ENCODE data around the gene MROH7. TPM values are rescaled to one million over a fixed set of nuclear protein-coding genes. Genes with fewer than 3 reads are reported as not detected.

The MROH7 gene
- total RNA-seq, 1 donor from 2014 or later, result 2.0 TPM

- H3K27me3 ChIP-seq, result no peaks in the 10 kb centered on the region
- intact Hi-C loops (cut with DNase I), result loop anchor here (10.0 kb wide), 2 partner anchors 216 to 516 kb away; no protein-coding TSS in a partner anchor
- DNase-seq (ENCODE audit: low spot score in 2 of 2), result no peak
- no peak for TF ChIP-seq CTCF (IDR thresholded peaks at IDR 0.05)
- no peak overlapping the region for H3K4me3 ChIP-seq
- no peaks in the 10 kb centered on the region for H3K4me1 ChIP-seq
- H3K36me3 ChIP-seq, result peaks cover 0 to 12% of the 10 kb centered on the region in 2 donors
- H3K9me3 ChIP-seq, result no peaks in the 10 kb centered on the region
- H3K27ac ChIP-seq, result no peak overlapping the region
Observed at GRCh38 chr1:54710434-54710833, 68.8 kb downstream of the MROH7 start.

- intact Hi-C loops (cut with DNase I), result loop anchor here (10.0 kb wide), 2 partner anchors 216 to 516 kb away; no protein-coding TSS in a partner anchor
Observed at GRCh38 chr1:54710841-54711240, 69.3 kb downstream of the MROH7 start.

GRCh38 chr1:54711536-54711935 lies 70.0 kb downstream of the MROH7 start:
- intact Hi-C loops (cut with DNase I), result loop anchor here (10.0 kb wide), 2 partner anchors 217 to 517 kb away; no protein-coding TSS in a partner anchor

More at GRCh38 chr1:54710841-54711240, 69.3 kb downstream of the MROH7 start:
- no peaks in the 10 kb centered on the region for H3K4me1 ChIP-seq
- TF ChIP-seq CTCF (IDR thresholded peaks at IDR 0.05), result no peak
- no peaks in the 10 kb centered on the region for H3K27me3 ChIP-seq
- no peaks in the 10 kb centered on the region for H3K9me3 ChIP-seq
- no peak overlapping the region for H3K27ac ChIP-seq
- peaks cover 0 to 8% of the 10 kb centered on the region in 2 donors for H3K36me3 ChIP-seq
- DNase-seq (ENCODE audit: low spot score in 2 of 2), result no peak
- no peak overlapping the region for H3K4me3 ChIP-seq

GRCh38 chr1:54714881-54715492 lies 73.4 kb downstream of the MROH7 start:
- H3K9me3 ChIP-seq, result no peaks in the 10 kb centered on the region
- DNase-seq (ENCODE audit: low spot score in 2 of 2), result peak in 1 of 2 donors; percentile 60
- no peaks in the 10 kb centered on the region for H3K27me3 ChIP-seq
- TF ChIP-seq CTCF (IDR thresholded peaks at IDR 0.05), result no peak
- peak overlapping the region; percentile 73 to 82 for H3K27ac ChIP-seq
- H3K36me3 ChIP-seq, result peaks cover 0 to 15% of the 10 kb centered on the region in 2 donors
- H3K4me3 ChIP-seq, result peak overlapping the region; percentile 69 to 92
- intact Hi-C loops (cut with DNase I), result loop anchor here (2.0 to 10.0 kb wide), 6 partner anchors 50 to 663 kb away; partner anchors contain the start of genes ACOT11, PARS2, SSBP3 and TCEANC2
- peaks cover 0 to 8% of the 10 kb centered on the region in 2 donors for H3K4me1 ChIP-seq

More at GRCh38 chr1:54711536-54711935, 70.0 kb downstream of the MROH7 start:
- Histone ChIP-seq H3K4me1 (peaks cover 0 to 3% of the 10 kb centered on the region in 2 donors), H3K27me3 (no peaks in the 10 kb centered on the region), H3K27ac (no peak overlapping the region), H3K36me3 (peaks cover 0 to 2% of the 10 kb centered on the region in 2 donors), H3K9me3 (no peaks in the 10 kb centered on the region), H3K4me3 (no peak overlapping the region)
- TF ChIP-seq CTCF (IDR thresholded peaks at IDR 0.05), result no peak
- no peak for DNase-seq (ENCODE audit: low spot score in 2 of 2)

GRCh38 chr1:54715493-54716298 lies 74.1 kb downstream of the MROH7 start, which contains the start of gene TTC4:
TTC4 (plus strand) TSS chr1:54715861; CDS start chr1:54715909, 48 bp downstream.
- intact Hi-C loops (cut with DNase I), result loop anchor here (2.0 to 10.0 kb wide), 6 partner anchors 49 to 663 kb away; partner anchors contain the start of genes ACOT11, PARS2, SSBP3 and TCEANC2
- Histone ChIP-seq H3K27ac (peak within 1 kb of the TSS; percentile 73 to 82), H3K9me3 (no peaks in the 10 kb centered on the region), H3K27me3 (no peaks in the 10 kb centered on the region), H3K36me3 (peaks cover 0 to 15% of the 10 kb centered on the region in 2 donors), H3K4me1 (peaks cover 0 to 8% of the 10 kb centered on the region in 2 donors), H3K4me3 (peak within 1 kb of the TSS; percentile 69 to 92)
- no peak for TF ChIP-seq CTCF (IDR thresholded peaks at IDR 0.05)
- peak; percentile 25 to 88 for DNase-seq (ENCODE audit: low spot score in 2 of 2)
